Osteocyte (in vitro differentiated cells): Measurements from ENCODE around the gene OTP. TPM values are rescaled to one million over a fixed set of nuclear protein-coding genes. Genes with fewer than 3 reads are reported as not detected.

ENCODE experiments used
- DNase-seq: peaks from one replicate; pipeline ENCODE4 v3.0.0; 2021; ENCODE audit warnings: mixed read lengths; ENCODE audit not compliant: unreplicated experiment; ENCODE audit errors: extremely low spot score
- H3K27ac Mint-ChIP-seq: one replicate; pipeline ENCODE4 v1.8.0; 2021; ENCODE audit warnings: mild to moderate bottlenecking, mixed read lengths; ENCODE audit not compliant: unreplicated experiment
- H3K27me3 Mint-ChIP-seq: one replicate; pipeline ENCODE4 v1.8.0; 2021; ENCODE audit warnings: mixed read lengths; ENCODE audit not compliant: unreplicated experiment
- H3K36me3 Mint-ChIP-seq: one replicate; pipeline ENCODE4 v1.8.0; 2021; ENCODE audit warnings: mixed read lengths; ENCODE audit not compliant: unreplicated experiment
- H3K4me1 Mint-ChIP-seq: one replicate; pipeline ENCODE4 v1.8.0; 2021; ENCODE audit warnings: mixed read lengths; ENCODE audit not compliant: unreplicated experiment
- H3K4me3 Mint-ChIP-seq: one replicate; pipeline ENCODE4 v1.8.0; 2021; ENCODE audit warnings: mild to moderate bottlenecking, moderate library complexity, mixed read lengths; ENCODE audit not compliant: unreplicated experiment
- H3K9me3 Mint-ChIP-seq: one replicate; pipeline ENCODE4 v1.8.0; 2021; ENCODE audit warnings: mixed read lengths; ENCODE audit not compliant: unreplicated experiment
- total RNA-seq: library from RNA; stranded (reverse); gene quantifications from 2 replicates; pipeline ENCODE4 v1.2.1, GENCODE V29; 2021
- TF ChIP-seq, protein P1 (sequence below): fragments of 200-600 bp; sonication (generic); IDR thresholded peaks from 2 replicates; pipeline ENCODE4 v1.5.0; 2021; ENCODE audit warnings: antibody characterized with exemption, mild to moderate bottlenecking, moderate library complexity

The OTP gene
- total RNA-seq, 1 donor from 2014 or later: not detected

- no peak overlapping the region for H3K27ac Mint-ChIP-seq
Measured at GRCh38 chr5:77632526-77633206, 5.8 kb downstream of the OTP start.

GRCh38 chr5:77630114-77630680 lies 8.3 kb downstream of the OTP start:
- Mint-ChIP-seq H3K27ac (no peak overlapping the region), H3K27me3 (peaks cover 80% of the 10 kb centered on the region), H3K9me3 (peaks cover 7% of the 10 kb centered on the region), H3K4me1 (peaks cover 23% of the 10 kb centered on the region), H3K36me3 (peaks cover 2% of the 10 kb centered on the region), H3K4me3 (peak overlapping the region; percentile 70)
- TF ChIP-seq, protein P1, sequence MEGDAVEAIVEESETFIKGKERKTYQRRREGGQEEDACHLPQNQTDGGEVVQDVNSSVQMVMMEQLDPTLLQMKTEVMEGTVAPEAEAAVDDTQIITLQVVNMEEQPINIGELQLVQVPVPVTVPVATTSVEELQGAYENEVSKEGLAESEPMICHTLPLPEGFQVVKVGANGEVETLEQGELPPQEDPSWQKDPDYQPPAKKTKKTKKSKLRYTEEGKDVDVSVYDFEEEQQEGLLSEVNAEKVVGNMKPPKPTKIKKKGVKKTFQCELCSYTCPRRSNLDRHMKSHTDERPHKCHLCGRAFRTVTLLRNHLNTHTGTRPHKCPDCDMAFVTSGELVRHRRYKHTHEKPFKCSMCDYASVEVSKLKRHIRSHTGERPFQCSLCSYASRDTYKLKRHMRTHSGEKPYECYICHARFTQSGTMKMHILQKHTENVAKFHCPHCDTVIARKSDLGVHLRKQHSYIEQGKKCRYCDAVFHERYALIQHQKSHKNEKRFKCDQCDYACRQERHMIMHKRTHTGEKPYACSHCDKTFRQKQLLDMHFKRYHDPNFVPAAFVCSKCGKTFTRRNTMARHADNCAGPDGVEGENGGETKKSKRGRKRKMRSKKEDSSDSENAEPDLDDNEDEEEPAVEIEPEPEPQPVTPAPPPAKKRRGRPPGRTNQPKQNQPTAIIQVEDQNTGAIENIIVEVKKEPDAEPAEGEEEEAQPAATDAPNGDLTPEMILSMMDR: no peak
- DNase-seq: no peak

More at GRCh38 chr5:77632526-77633206, 5.8 kb downstream of the OTP start:
- Mint-ChIP-seq H3K4me3 (no peak overlapping the region), H3K9me3 (no peaks in the 10 kb centered on the region), H3K36me3 (peaks cover 5% of the 10 kb centered on the region), H3K27me3 (peaks cover 78% of the 10 kb centered on the region), H3K4me1 (peaks cover 30% of the 10 kb centered on the region)
- DNase-seq: no peak
- TF ChIP-seq, protein P1: no peak

GRCh38 chr5:77629509-77630113 lies 8.9 kb downstream of the OTP start:
- peaks cover 2% of the 10 kb centered on the region for H3K36me3 Mint-ChIP-seq
- H3K9me3 Mint-ChIP-seq: peaks cover 7% of the 10 kb centered on the region
- H3K27ac Mint-ChIP-seq: no peak overlapping the region
- H3K4me3 Mint-ChIP-seq: peak overlapping the region; percentile 70
- TF ChIP-seq, protein P1: no peak
- H3K27me3 Mint-ChIP-seq: peaks cover 82% of the 10 kb centered on the region
- H3K4me1 Mint-ChIP-seq: peaks cover 23% of the 10 kb centered on the region
- no peak for DNase-seq

GRCh38 chr5:77628840-77629508 lies 9.5 kb downstream of the OTP start:
- Mint-ChIP-seq H3K27ac (no peak overlapping the region), H3K36me3 (peaks cover 2% of the 10 kb centered on the region), H3K4me1 (peaks cover 23% of the 10 kb centered on the region), H3K9me3 (peaks cover 7% of the 10 kb centered on the region), H3K27me3 (peaks cover 86% of the 10 kb centered on the region), H3K4me3 (peak overlapping the region; percentile 70)
- DNase-seq: no peak
- TF ChIP-seq, protein P1: no peak
